ENCODE results near the gene NPEPPS. TPM values are rescaled to one million over a fixed set of nuclear protein-coding genes. Genes with fewer than 3 reads are reported as not detected.

The NPEPPS gene
- total RNA-seq, 1 donor from 2014 or later = 132 TPM

- no peak overlapping the region for H3K27ac Mint-ChIP-seq
- peaks cover 12% of the 10 kb centered on the region for H3K4me1 Mint-ChIP-seq (ENCODE audit: low read depth)
- intact Hi-C loops (cut with micrococcal nuclease) = no loop called here
- no peak for DNase-seq (ENCODE audit: low spot score)
- no peaks in the 10 kb centered on the region for H3K9me3 Mint-ChIP-seq
- H3K27me3 Mint-ChIP-seq (ENCODE audit: low read depth) = no peaks in the 10 kb centered on the region
- H3K36me3 Mint-ChIP-seq (ENCODE audit: low read depth) = peaks cover 59% of the 10 kb centered on the region
- no peak overlapping the region for H3K4me3 Mint-ChIP-seq (ENCODE audit: low read depth)
These were observed 91.3 kb downstream of the NPEPPS start for GRCh38 chr17:47622180-47622549.

GRCh38 chr17:47624727-47625068, 93.8 kb downstream of the NPEPPS start:
- H3K36me3 Mint-ChIP-seq (ENCODE audit: low read depth) = peaks cover 40% of the 10 kb centered on the region
- H3K9me3 Mint-ChIP-seq = no peaks in the 10 kb centered on the region
- H3K27me3 Mint-ChIP-seq (ENCODE audit: low read depth) = no peaks in the 10 kb centered on the region
- peaks cover 8% of the 10 kb centered on the region for H3K4me1 Mint-ChIP-seq (ENCODE audit: low read depth)
- DNase-seq (ENCODE audit: low spot score) = no peak
- H3K27ac Mint-ChIP-seq = no peak overlapping the region
- intact Hi-C loops (cut with micrococcal nuclease) = no loop called here
- H3K4me3 Mint-ChIP-seq (ENCODE audit: low read depth) = no peak overlapping the region

GRCh38 chr17:47628014-47628566, 97.2 kb downstream of the NPEPPS start:
- Mint-ChIP-seq H3K36me3 (ENCODE audit: low read depth) (peaks cover 14% of the 10 kb centered on the region), H3K4me3 (ENCODE audit: low read depth) (no peak overlapping the region), H3K4me1 (ENCODE audit: low read depth) (no peaks in the 10 kb centered on the region), H3K27me3 (ENCODE audit: low read depth) (no peaks in the 10 kb centered on the region), H3K27ac (no peak overlapping the region), H3K9me3 (no peaks in the 10 kb centered on the region)
- no peak for DNase-seq (ENCODE audit: low spot score)
- intact Hi-C loops (cut with micrococcal nuclease) = no loop called here

GRCh38 chr17:47629826-47630225, 98.9 kb downstream of the NPEPPS start:
- Mint-ChIP-seq H3K27ac (no peak overlapping the region), H3K4me1 (ENCODE audit: low read depth) (no peaks in the 10 kb centered on the region), H3K9me3 (no peaks in the 10 kb centered on the region), H3K4me3 (ENCODE audit: low read depth) (no peak overlapping the region), H3K36me3 (ENCODE audit: low read depth) (peaks cover 5% of the 10 kb centered on the region), H3K27me3 (ENCODE audit: low read depth) (no peaks in the 10 kb centered on the region)
- no peak for DNase-seq (ENCODE audit: low spot score)
- intact Hi-C loops (cut with micrococcal nuclease) = no loop called here

- no peaks in the 10 kb centered on the region for H3K4me1 Mint-ChIP-seq (ENCODE audit: low read depth)
- DNase-seq (ENCODE audit: low spot score) = no peak
- no peaks in the 10 kb centered on the region for H3K36me3 Mint-ChIP-seq (ENCODE audit: low read depth)
- H3K9me3 Mint-ChIP-seq = no peaks in the 10 kb centered on the region
- no peaks in the 10 kb centered on the region for H3K27me3 Mint-ChIP-seq (ENCODE audit: low read depth)
- no peak overlapping the region for H3K4me3 Mint-ChIP-seq (ENCODE audit: low read depth)
- no peak overlapping the region for H3K27ac Mint-ChIP-seq
- intact Hi-C loops (cut with micrococcal nuclease) = no loop called here
These were observed 99.7 kb downstream of the NPEPPS start for GRCh38 chr17:47630614-47631013.

GRCh38 chr17:47632991-47633390, 102.1 kb downstream of the NPEPPS start:
- no peaks in the 10 kb centered on the region for H3K9me3 Mint-ChIP-seq
- no peak overlapping the region for H3K27ac Mint-ChIP-seq
- H3K27me3 Mint-ChIP-seq (ENCODE audit: low read depth) = no peaks in the 10 kb centered on the region
- H3K4me1 Mint-ChIP-seq (ENCODE audit: low read depth) = peaks cover 5% of the 10 kb centered on the region
- no peak for DNase-seq (ENCODE audit: low spot score)
- intact Hi-C loops (cut with micrococcal nuclease) = no loop called here
- H3K36me3 Mint-ChIP-seq (ENCODE audit: low read depth) = no peaks in the 10 kb centered on the region
- H3K4me3 Mint-ChIP-seq (ENCODE audit: low read depth) = no peak overlapping the region

DNA sequence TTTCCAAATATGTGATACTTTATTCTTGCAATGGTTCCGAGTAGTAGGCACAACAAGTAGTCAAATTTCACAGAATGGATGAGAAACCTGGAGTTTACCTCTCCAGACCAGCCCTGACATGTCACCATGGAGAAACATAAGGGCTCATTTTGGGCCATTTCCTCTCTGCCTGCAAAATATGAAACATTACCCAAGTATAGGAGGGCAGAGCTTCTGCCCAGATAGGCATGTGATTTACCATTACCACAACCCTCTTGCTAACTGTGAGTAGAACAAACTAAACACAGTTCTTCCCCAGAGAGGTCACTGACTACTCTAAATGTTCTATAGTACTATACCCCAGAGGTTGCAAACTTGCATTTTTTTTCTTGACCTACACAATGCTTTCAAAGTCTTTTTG, 103.1 kb downstream of the NPEPPS start:
- DNase-seq (ENCODE audit: low spot score) = no peak
- H3K4me3 Mint-ChIP-seq (ENCODE audit: low read depth) = no peak overlapping the region
- H3K4me1 Mint-ChIP-seq (ENCODE audit: low read depth) = peaks cover 5% of the 10 kb centered on the region
- intact Hi-C loops (cut with micrococcal nuclease) = no loop called here
- H3K9me3 Mint-ChIP-seq = no peaks in the 10 kb centered on the region
- H3K27ac Mint-ChIP-seq = no peak overlapping the region
- H3K36me3 Mint-ChIP-seq (ENCODE audit: low read depth) = no peaks in the 10 kb centered on the region
- H3K27me3 Mint-ChIP-seq (ENCODE audit: low read depth) = no peaks in the 10 kb centered on the region

- DNase-seq (ENCODE audit: low spot score) = no peak
- intact Hi-C loops (cut with micrococcal nuclease) = no loop called here
- no peak overlapping the region for H3K27ac Mint-ChIP-seq
- no peaks in the 10 kb centered on the region for H3K36me3 Mint-ChIP-seq (ENCODE audit: low read depth)
- H3K4me3 Mint-ChIP-seq (ENCODE audit: low read depth) = no peak overlapping the region
- H3K27me3 Mint-ChIP-seq (ENCODE audit: low read depth) = no peaks in the 10 kb centered on the region
- H3K4me1 Mint-ChIP-seq (ENCODE audit: low read depth) = peaks cover 5% of the 10 kb centered on the region
- H3K9me3 Mint-ChIP-seq = no peaks in the 10 kb centered on the region
These were observed 104.0 kb downstream of the NPEPPS start for GRCh38 chr17:47634870-47635269.

DNA sequence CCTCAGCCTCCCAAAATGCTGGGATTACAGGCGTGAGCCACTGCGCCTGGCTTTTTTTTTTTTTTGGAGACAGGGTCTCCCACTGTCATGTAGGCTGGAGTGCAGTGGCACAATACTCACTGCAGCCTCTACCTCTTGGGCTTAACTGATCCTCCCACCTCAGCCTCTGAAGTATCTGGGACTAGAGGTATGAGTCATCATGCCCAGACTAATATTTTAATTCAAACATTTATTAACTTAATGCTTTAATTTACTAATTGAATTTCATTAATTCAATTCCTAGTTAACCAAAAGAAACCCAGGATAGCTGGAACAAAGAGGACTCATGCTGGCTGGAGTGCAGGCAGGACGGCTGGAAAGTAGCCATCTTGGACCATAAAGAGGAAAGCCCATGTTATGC, 104.8 kb downstream of the NPEPPS start:
- H3K27me3 Mint-ChIP-seq (ENCODE audit: low read depth) = no peaks in the 10 kb centered on the region
- intact Hi-C loops (cut with micrococcal nuclease) = no loop called here
- H3K4me1 Mint-ChIP-seq (ENCODE audit: low read depth) = peaks cover 5% of the 10 kb centered on the region
- H3K27ac Mint-ChIP-seq = no peak overlapping the region
- H3K4me3 Mint-ChIP-seq (ENCODE audit: low read depth) = no peak overlapping the region
- no peaks in the 10 kb centered on the region for H3K9me3 Mint-ChIP-seq
- H3K36me3 Mint-ChIP-seq (ENCODE audit: low read depth) = no peaks in the 10 kb centered on the region
- DNase-seq (ENCODE audit: low spot score) = no peak

DNA sequence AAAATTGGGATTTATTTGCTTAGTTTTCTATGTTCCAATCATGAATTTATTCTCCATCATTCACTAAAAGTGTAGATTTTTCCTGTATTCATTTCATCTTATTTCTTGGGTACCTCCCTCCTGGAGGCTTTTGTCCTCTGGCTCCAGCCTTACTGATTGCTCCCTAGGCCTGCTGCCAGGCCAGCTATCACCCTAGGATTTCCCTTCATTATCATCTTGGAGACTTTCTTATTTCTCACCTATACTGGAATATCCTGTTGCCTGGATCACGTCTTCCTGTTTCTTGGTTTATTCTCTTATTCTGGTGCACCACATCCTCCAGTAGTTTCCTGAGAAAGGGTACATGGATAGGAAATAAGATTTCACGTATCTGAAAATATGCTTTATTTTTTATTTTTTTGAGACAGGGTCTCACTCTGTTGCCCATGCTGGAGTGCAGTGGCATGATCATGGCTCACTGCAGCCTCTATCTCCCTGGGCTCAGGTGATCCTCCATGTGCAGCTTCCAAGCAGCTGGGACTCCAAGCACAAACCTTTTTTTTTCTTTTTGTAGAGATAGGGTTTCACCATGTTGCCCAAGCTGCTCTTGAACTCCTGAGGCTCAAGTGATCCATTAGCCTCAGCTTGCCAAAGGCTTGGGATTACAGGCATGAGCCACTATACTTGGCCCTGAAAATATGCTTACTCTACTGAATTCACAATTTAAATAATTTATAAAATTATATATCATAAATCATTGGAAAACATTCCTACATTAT, 105.5 kb downstream of the NPEPPS start:
- DNase-seq (ENCODE audit: low spot score) = no peak
- Mint-ChIP-seq H3K4me3 (ENCODE audit: low read depth) (no peak overlapping the region), H3K36me3 (ENCODE audit: low read depth) (no peaks in the 10 kb centered on the region), H3K27ac (no peak overlapping the region), H3K27me3 (ENCODE audit: low read depth) (no peaks in the 10 kb centered on the region), H3K4me1 (ENCODE audit: low read depth) (peaks cover 5% of the 10 kb centered on the region), H3K9me3 (no peaks in the 10 kb centered on the region)
- intact Hi-C loops (cut with micrococcal nuclease) = no loop called here

- H3K4me3 Mint-ChIP-seq (ENCODE audit: low read depth) = no peak overlapping the region
- intact Hi-C loops (cut with micrococcal nuclease) = no loop called here
These were observed 108.0 kb downstream of the NPEPPS start for GRCh38 chr17:47638903-47639302.

DNA sequence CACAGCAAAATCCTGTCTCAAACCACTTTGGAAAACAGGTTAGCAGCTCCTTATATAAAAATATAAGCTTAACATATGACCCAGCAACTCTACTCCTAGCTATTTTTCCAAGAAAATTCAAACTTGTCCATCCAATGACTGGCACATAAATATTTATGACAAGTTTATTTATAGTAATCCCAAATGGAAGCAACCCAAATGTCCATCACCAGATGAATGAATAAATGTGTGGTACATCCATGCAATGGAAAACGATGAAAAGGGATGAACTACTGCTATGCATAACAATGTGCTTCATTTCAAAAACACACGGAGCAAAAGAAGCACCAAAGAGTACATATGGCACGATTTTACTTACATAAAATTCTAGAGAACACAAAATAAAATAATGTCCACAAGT, 109.2 kb downstream of the NPEPPS start:
- Mint-ChIP-seq H3K36me3 (ENCODE audit: low read depth) (no peaks in the 10 kb centered on the region), H3K9me3 (no peaks in the 10 kb centered on the region), H3K27me3 (ENCODE audit: low read depth) (no peaks in the 10 kb centered on the region), H3K4me1 (ENCODE audit: low read depth) (peaks cover 7% of the 10 kb centered on the region), H3K4me3 (ENCODE audit: low read depth) (no peak overlapping the region), H3K27ac (no peak overlapping the region)
- no peak for DNase-seq (ENCODE audit: low spot score)
- intact Hi-C loops (cut with micrococcal nuclease) = no loop called here

More at GRCh38 chr17:47638903-47639302, 108.0 kb downstream of the NPEPPS start:
- Mint-ChIP-seq H3K27ac (no peak overlapping the region), H3K4me1 (ENCODE audit: low read depth) (peaks cover 7% of the 10 kb centered on the region), H3K9me3 (no peaks in the 10 kb centered on the region), H3K36me3 (ENCODE audit: low read depth) (no peaks in the 10 kb centered on the region), H3K27me3 (ENCODE audit: low read depth) (no peaks in the 10 kb centered on the region)
- DNase-seq (ENCODE audit: low spot score) = no peak

- no peak for DNase-seq (ENCODE audit: low spot score)
- Mint-ChIP-seq H3K27ac (no peak overlapping the region), H3K9me3 (no peaks in the 10 kb centered on the region), H3K4me3 (ENCODE audit: low read depth) (no peak overlapping the region), H3K27me3 (ENCODE audit: low read depth) (no peaks in the 10 kb centered on the region), H3K36me3 (ENCODE audit: low read depth) (no peaks in the 10 kb centered on the region), H3K4me1 (ENCODE audit: low read depth) (peaks cover 7% of the 10 kb centered on the region)
- intact Hi-C loops (cut with micrococcal nuclease) = no loop called here
These were observed 110.3 kb downstream of the NPEPPS start for GRCh38 chr17:47641202-47641601.

Measured in activated T-helper 2 cell treated with anti-CD3 and anti-CD28 coated beads, Interferon-gamma antibody, Interleukin-2, Interleukin-4, amounts not matched to agents 10 μg/mL and 5 μg/mL and 100 μg/mL, durations not matched to agents 14 hours and 24 hours and 36 hours (primary cell).